GM20000 (cell line): ENCODE measurements around the gene R3HDM2.

ENCODE experiments used
- DNase-seq: peaks from one replicate; pipeline ENCODE4 v3.0.0; 2012; ENCODE audit warnings: low spot score
- TF ChIP-seq, protein P1 (sequence below): IDR thresholded peaks from 2 replicates; pipeline ENCODE4 v1.5.1; 2012; ENCODE audit warnings: mild to moderate bottlenecking, control low read depth; ENCODE audit errors: extremely low read depth, missing control alignments

Gene R3HDM2

DNA sequence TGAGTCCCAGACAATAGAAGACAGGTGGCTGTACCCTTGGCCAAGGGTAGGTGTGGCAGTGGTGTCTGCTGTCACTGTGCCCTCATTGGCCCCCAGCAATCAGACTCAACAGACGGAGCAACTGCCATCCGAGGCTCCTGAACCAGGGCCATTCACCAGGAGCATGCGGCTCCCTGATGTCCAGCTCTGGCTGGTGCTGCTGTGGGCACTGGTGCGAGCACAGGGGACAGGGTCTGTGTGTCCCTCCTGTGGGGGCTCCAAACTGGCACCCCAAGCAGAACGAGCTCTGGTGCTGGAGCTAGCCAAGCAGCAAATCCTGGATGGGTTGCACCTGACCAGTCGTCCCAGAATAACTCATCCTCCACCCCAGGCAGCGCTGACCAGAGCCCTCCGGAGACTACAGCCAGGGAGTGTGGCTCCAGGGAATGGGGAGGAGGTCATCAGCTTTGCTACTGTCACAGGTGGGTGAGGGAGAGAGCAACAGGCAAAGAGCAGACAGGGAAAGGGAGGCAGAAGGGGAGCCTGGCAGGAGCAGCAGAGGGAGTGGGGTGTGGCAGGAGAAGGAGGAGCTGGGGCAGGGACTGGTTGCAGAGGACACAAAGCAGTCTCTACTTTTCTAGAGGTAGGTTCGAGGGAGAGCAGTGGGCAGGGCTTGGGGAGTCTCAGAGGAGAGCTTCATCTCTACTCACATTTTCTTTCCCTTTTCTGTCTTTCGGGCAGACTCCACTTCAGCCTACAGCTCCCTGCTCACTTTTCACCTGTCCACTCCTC lies 24.7 kb upstream of the R3HDM2 start:
- TF ChIP-seq, protein P1, sequence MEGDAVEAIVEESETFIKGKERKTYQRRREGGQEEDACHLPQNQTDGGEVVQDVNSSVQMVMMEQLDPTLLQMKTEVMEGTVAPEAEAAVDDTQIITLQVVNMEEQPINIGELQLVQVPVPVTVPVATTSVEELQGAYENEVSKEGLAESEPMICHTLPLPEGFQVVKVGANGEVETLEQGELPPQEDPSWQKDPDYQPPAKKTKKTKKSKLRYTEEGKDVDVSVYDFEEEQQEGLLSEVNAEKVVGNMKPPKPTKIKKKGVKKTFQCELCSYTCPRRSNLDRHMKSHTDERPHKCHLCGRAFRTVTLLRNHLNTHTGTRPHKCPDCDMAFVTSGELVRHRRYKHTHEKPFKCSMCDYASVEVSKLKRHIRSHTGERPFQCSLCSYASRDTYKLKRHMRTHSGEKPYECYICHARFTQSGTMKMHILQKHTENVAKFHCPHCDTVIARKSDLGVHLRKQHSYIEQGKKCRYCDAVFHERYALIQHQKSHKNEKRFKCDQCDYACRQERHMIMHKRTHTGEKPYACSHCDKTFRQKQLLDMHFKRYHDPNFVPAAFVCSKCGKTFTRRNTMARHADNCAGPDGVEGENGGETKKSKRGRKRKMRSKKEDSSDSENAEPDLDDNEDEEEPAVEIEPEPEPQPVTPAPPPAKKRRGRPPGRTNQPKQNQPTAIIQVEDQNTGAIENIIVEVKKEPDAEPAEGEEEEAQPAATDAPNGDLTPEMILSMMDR = no peak
- no peak for DNase-seq

DNA sequence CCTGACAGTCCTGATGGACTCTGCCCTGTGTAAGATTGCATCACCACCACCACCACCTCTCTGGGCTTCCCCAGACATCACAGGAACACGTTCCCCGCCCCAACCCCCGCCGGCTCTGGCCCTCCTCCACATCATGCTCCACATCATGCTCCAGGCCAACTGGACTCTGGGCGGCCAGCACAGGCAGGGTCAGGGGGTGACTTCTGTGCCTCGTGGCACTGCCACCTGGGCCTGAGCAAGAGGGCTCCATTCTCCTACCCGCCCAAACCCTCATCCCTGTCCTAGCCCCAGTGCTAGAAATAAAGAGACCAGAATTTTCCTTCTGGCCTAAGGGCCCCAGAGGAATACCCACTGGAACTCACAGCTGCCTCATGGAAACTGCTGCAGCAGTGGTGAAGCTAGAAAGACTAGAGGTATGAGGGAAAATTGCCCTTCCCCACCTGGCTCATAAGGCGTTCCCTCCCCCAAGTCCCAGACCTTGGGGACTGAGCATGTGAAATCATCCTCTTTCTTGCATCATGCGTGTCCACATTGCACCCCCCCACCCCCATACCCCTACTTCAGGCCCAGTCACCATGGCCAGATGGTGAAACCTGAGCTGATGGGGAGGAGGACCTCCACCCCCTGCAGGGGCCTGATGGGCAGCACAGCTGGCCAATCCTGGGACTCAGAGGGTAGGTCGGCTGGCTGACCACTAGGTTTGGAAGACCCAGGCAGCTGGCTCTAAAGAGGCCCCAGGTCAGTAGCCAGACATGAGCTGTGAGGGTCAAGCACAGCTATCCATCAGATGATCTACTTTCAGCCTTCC lies 23.9 kb upstream of the R3HDM2 start, which contains the start of gene INHBE:
TSS of gene INHBE (plus strand) at position 742 of the 808 bp plus-strand sequence. CDS start 230 bp downstream, outside the sequence.
- no peak for DNase-seq
- TF ChIP-seq, protein P1 = no peak

DNA sequence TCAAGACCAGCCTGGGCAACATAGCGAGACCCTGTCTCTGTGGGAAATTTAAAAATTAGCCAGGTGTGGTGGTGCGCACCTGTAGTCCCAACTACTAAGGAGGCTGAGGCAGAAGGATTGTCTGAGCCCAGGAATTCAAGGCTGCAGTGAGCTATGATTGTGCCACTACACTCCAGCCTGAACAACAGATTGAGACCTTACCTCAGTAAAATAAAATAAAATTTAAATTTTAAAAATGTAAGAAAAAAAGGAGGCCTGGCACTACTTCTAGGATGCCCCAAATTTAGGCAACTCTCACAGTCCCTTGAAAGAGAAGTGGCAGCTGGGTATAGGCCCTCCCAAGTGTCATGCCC lies 23.3 kb upstream of the R3HDM2 start:
- DNase-seq = no peak
- TF ChIP-seq, protein P1 = no peak

DNA sequence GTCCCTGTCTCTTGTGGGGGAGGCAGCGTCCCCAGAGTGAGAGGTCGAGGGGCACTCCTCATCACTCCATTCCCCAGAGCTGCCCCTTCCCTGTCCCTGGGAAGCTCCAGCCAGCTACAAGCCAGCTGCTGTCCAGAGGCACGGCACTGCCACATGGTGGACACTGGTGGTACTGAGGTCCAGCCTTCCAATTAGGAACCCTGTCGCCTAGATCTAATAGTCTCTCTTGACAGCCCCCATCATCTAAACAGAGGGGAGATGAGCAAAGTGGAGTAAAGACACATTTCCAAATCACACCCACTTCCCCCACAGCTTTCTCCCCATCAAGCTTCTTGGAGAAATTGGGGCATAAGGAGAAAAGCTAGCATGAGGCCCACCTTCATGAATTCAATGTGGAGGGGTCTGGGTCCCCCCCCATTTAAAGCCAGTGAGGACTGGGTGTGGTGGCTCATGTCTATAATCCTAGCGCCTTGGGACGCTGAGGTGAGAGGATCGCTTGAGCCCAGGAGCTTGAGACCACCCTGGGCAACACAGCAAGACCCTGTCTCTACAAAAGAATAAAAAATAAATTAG lies 22.2 kb upstream of the R3HDM2 start:
- DNase-seq = peak; percentile 69

DNA sequence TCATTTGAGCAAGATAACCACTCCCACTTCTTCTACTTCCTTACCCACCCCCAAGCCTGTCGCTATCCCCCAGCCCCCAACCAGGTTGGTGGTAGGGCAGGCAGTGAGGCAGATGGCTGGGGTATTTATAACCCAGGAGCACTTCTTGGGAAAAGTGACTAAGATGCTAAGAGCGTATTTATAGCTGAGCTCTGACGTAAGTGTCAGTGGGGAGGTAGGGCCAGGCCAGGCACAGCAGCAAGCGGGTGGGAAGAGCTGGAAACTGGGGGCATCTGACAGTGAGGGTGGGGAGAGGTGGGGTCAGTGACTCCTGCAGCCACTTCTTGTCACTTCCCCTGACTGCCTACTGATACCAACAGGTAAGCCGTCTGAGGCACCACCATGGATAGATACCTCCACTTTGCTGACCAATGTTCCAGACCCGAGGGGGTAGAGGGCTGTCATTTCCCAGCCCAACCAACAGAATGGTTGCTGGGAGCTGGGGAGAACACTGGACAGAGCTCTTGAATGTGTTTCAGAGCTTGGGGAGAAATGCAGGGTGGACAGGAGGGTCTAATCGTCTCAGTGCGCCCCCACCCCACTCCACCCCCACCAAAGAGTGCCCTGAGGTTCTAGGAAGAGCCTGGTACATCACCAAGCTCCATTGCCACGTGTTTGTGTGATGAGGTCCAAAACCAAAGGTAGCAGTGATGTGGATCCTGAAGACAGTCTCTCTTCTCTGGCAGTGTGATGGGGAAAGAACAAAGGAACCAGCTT lies 21.5 kb upstream of the R3HDM2 start:
- TF ChIP-seq, protein P1 = no peak
- DNase-seq = no peak

More for the DNA sequence above, 22.2 kb upstream of the R3HDM2 start:
- TF ChIP-seq, protein P1 = peak; percentile 98

DNA sequence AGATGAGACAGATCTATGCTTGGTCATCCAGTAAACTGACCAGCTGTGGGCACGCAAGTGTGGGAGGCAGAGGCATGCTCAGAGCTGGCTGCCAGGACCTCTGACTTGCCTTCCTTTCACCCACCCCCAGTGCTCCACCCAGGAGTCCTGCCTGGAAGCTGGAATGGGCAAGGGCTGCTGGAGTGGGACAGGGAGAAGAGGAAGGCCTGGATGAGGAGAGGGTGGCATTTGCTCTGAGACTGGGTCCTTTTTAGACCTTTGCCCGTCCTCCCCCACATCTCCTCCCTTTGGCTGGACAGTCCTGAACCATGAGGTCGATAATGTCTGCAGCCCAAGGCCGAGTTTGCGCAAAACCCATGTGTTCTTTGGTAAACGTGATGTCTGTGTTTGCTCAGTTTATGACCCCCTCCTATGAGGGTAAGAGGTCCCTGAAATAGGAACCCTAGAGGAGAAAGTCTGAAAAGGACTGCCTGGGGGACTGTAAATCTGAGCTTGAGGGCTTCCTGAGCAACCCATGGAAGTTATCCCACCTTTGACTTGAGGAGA lies 20.5 kb upstream of the R3HDM2 start:
- TF ChIP-seq, protein P1 = no peak
- no peak for DNase-seq
